Vagina (tissue), 2 donors: ENCODE measurements around the gene COL7A1.

ENCODE experiments used
- CTCF ChIP-seq, 3 experiments: fragments of 450-650 bp in 2 of 3; fragments of 200-600 bp in 1 of 3; sonication (generic) in 1 of 3; IDR thresholded peaks; one replicate each; pipeline ENCODE4 v1.5.1; 2017 to 2019; ENCODE audit warnings: antibody characterized with exemption in 3 of 3, mild to moderate bottlenecking in 2 of 3, moderate library complexity in 2 of 3
- POLR2A ChIP-seq, 2 donors: fragments of 450-650 bp; IDR thresholded peaks; one replicate each; pipeline ENCODE4 v1.6.1; 2017; ENCODE audit warnings: antibody characterized with exemption in 2 of 2, mild to moderate bottlenecking in 2 of 2, moderate library complexity in 2 of 2

GRCh38 chr3:48561045-48561736 lies 33.9 kb downstream of the COL7A1 start:
- TF ChIP-seq POLR2A (IDR thresholded peaks at IDR 0.05) = no peak
- TF ChIP-seq CTCF (IDR thresholded peaks at IDR 0.05) = peak in 1 of 3 experiments; percentile 13
